ENCODE results near the gene WDR59.

WDR59 gene

GRCh38 chr16:74865922-74866598 is 118.9 kb downstream of the WDR59 start:
- H3K9ac ChIP-seq = no peak overlapping the region
- H3K9me3 ChIP-seq (ENCODE audit: control insufficient read depth, low read length) = no peaks in the 10 kb centered on the region
- no peaks in the 10 kb centered on the region for H3K27me3 ChIP-seq (ENCODE audit: control insufficient read depth, insufficient read depth, low read length)
- no peaks in the 10 kb centered on the region for H3K79me2 ChIP-seq
- H2AFZ ChIP-seq = no peak overlapping the region
- no peaks in the 10 kb centered on the region for H3K36me3 ChIP-seq (ENCODE audit: control insufficient read depth, insufficient read depth, low read length)
- H3K27ac ChIP-seq = no peak overlapping the region
- no peak for TF ChIP-seq CTCF (IDR thresholded peaks at IDR 0.05)
- H3K4me1 ChIP-seq = no peaks in the 10 kb centered on the region
- no peak overlapping the region for H3K4me3 ChIP-seq (ENCODE audit: low read depth, low read length)
- no peak overlapping the region for H3K4me2 ChIP-seq (ENCODE audit: low read length)

GRCh38 chr16:74862743-74863244 is 122.1 kb downstream of the WDR59 start:
- peak; percentile 92 for TF ChIP-seq CTCF (IDR thresholded peaks at IDR 0.05)
- no peaks in the 10 kb centered on the region for H3K4me1 ChIP-seq
- H2AFZ ChIP-seq = no peak overlapping the region
- no peaks in the 10 kb centered on the region for H3K79me2 ChIP-seq
- no peak overlapping the region for H3K27ac ChIP-seq
- no peak overlapping the region for H3K4me2 ChIP-seq (ENCODE audit: low read length)
- H3K4me3 ChIP-seq (ENCODE audit: low read depth, low read length) = no peak overlapping the region
- no peaks in the 10 kb centered on the region for H3K9me3 ChIP-seq (ENCODE audit: control insufficient read depth, low read length)
- no peak overlapping the region for H3K9ac ChIP-seq
- no peaks in the 10 kb centered on the region for H3K27me3 ChIP-seq (ENCODE audit: control insufficient read depth, insufficient read depth, low read length)
- H3K36me3 ChIP-seq (ENCODE audit: control insufficient read depth, insufficient read depth, low read length) = no peaks in the 10 kb centered on the region

- no peak for TF ChIP-seq CTCF (IDR thresholded peaks at IDR 0.05)
- Histone ChIP-seq H3K4me2 (ENCODE audit: low read length) (no peak overlapping the region), H3K27me3 (ENCODE audit: control insufficient read depth, insufficient read depth, low read length) (no peaks in the 10 kb centered on the region), H3K4me3 (ENCODE audit: low read depth, low read length) (no peak overlapping the region), H3K79me2 (no peaks in the 10 kb centered on the region), H2AFZ (no peak overlapping the region), H3K36me3 (ENCODE audit: control insufficient read depth, insufficient read depth, low read length) (no peaks in the 10 kb centered on the region), H3K4me1 (no peaks in the 10 kb centered on the region), H3K27ac (no peak overlapping the region), H3K9ac (no peak overlapping the region), H3K9me3 (ENCODE audit: control insufficient read depth, low read length) (no peaks in the 10 kb centered on the region)
Measured at GRCh38 chr16:74852500-74852875, 132.4 kb downstream of the WDR59 start.

GRCh38 chr16:74850027-74850426 is 134.9 kb downstream of the WDR59 start:
- no peaks in the 10 kb centered on the region for H3K9me3 ChIP-seq (ENCODE audit: control insufficient read depth, low read length)
- peak overlapping the region; percentile 54 for H2AFZ ChIP-seq
- no peak overlapping the region for H3K4me3 ChIP-seq (ENCODE audit: low read depth, low read length)
- no peaks in the 10 kb centered on the region for H3K79me2 ChIP-seq
- no peak overlapping the region for H3K4me2 ChIP-seq (ENCODE audit: low read length)
- no peaks in the 10 kb centered on the region for H3K4me1 ChIP-seq
- no peaks in the 10 kb centered on the region for H3K27me3 ChIP-seq (ENCODE audit: control insufficient read depth, insufficient read depth, low read length)
- no peaks in the 10 kb centered on the region for H3K36me3 ChIP-seq (ENCODE audit: control insufficient read depth, insufficient read depth, low read length)
- TF ChIP-seq CTCF (IDR thresholded peaks at IDR 0.05) = no peak
- no peak overlapping the region for H3K27ac ChIP-seq
- H3K9ac ChIP-seq = no peak overlapping the region

- H2AFZ ChIP-seq = no peak overlapping the region
- H3K4me1 ChIP-seq = no peaks in the 10 kb centered on the region
- no peaks in the 10 kb centered on the region for H3K79me2 ChIP-seq
- TF ChIP-seq CTCF (IDR thresholded peaks at IDR 0.05) = no peak
- H3K27me3 ChIP-seq (ENCODE audit: control insufficient read depth, insufficient read depth, low read length) = no peaks in the 10 kb centered on the region
- no peaks in the 10 kb centered on the region for H3K36me3 ChIP-seq (ENCODE audit: control insufficient read depth, insufficient read depth, low read length)
- H3K4me3 ChIP-seq (ENCODE audit: low read depth, low read length) = no peak overlapping the region
- H3K9ac ChIP-seq = no peak overlapping the region
- H3K9me3 ChIP-seq (ENCODE audit: control insufficient read depth, low read length) = no peaks in the 10 kb centered on the region
- H3K27ac ChIP-seq = no peak overlapping the region
- H3K4me2 ChIP-seq (ENCODE audit: low read length) = no peak overlapping the region
Measured at GRCh38 chr16:74847202-74847601, 137.7 kb downstream of the WDR59 start.
